ENCODE results near the gene FHIP1B.

GRCh38 chr11:6224421-6224820 lies 10.0 kb downstream of the FHIP1B start:
- no peak for TF ChIP-seq POLR2A (IDR thresholded peaks at IDR 0.05; ENCODE audit: low read depth, low read length)
- TF ChIP-seq TAF1 (IDR thresholded peaks at IDR 0.05; ENCODE audit: borderline replicate concordance, low read depth, low read length), result no peak
